Astrocyte (in vitro differentiated cells and primary cell): Measurements from ENCODE around the gene SKIL. TPM values are rescaled to one million over a fixed set of nuclear protein-coding genes. Genes with fewer than 3 reads are reported as not detected.

Experiments
- DNase-seq: peaks from one replicate; pipeline ENCODE4 v3.0.0-alpha.2; 2010; ENCODE audit warnings: low read depth
- FAIRE-seq: peaks from 2 replicates; lab custom pipeline; 2011; peaks lifted over from hg19 to GRCh38; lab: Jason Lieb, UNC
- H2AFZ ChIP-seq: 2 replicates; pipeline ENCODE4 v1.6.0; 2012; ENCODE audit warnings: low read depth, low read length, inconsistent platforms
- H3K27ac ChIP-seq: 2 replicates; pipeline ENCODE4 v1.5.1; 2011; ENCODE audit warnings: low read depth, low read length, inconsistent platforms
- H3K27me3 ChIP-seq: 2 replicates; pipeline ENCODE4 v1.6.0; 2011; ENCODE audit warnings: low read length, inconsistent platforms; ENCODE audit not compliant: insufficient read depth
- H3K36me3 ChIP-seq: 2 replicates; pipeline ENCODE4 v1.5.1; 2011; ENCODE audit warnings: low read length, inconsistent platforms; ENCODE audit not compliant: insufficient read depth
- H3K4me1 ChIP-seq: 2 replicates; pipeline ENCODE4 v1.5.1; 2011; ENCODE audit warnings: low read length, inconsistent platforms; ENCODE audit not compliant: insufficient read depth
- H3K4me2 ChIP-seq: 2 replicates; pipeline ENCODE4 v1.6.0; 2012; ENCODE audit warnings: low read length, inconsistent platforms
- H3K4me3 ChIP-seq: 2 replicates; pipeline ENCODE4 v1.5.1; 2011; ENCODE audit warnings: low read depth, mild to moderate bottlenecking, low read length, inconsistent platforms; ENCODE audit not compliant: insufficient read depth
- H3K79me2 ChIP-seq: 2 replicates; pipeline ENCODE4 v1.6.0; 2012; ENCODE audit warnings: mild to moderate bottlenecking, low read length, inconsistent platforms; ENCODE audit not compliant: insufficient read depth
- H3K9ac ChIP-seq: 2 replicates; pipeline ENCODE4 v1.6.0; 2012; ENCODE audit warnings: mild to moderate bottlenecking, low read length, inconsistent platforms
- H3K9me3 ChIP-seq: 2 replicates; pipeline ENCODE4 v1.5.1; 2012; ENCODE audit warnings: low read depth, mild to moderate bottlenecking, low read length, inconsistent platforms; ENCODE audit not compliant: insufficient read depth
- H4K20me1 ChIP-seq: 2 replicates; pipeline ENCODE4 v1.6.0; 2012; ENCODE audit warnings: low read length, inconsistent platforms; ENCODE audit not compliant: insufficient read depth
- H3K27ac Mint-ChIP-seq: one replicate; pipeline ENCODE4 v1.8.0; 2021; ENCODE audit warnings: mild to moderate bottlenecking, mixed read lengths; ENCODE audit not compliant: unreplicated experiment
- H3K27me3 Mint-ChIP-seq: one replicate; pipeline ENCODE4 v1.8.0; 2021; ENCODE audit warnings: low read depth, mixed read lengths; ENCODE audit not compliant: unreplicated experiment
- H3K36me3 Mint-ChIP-seq: one replicate; pipeline ENCODE4 v1.8.0; 2021; ENCODE audit warnings: low read depth, mixed read lengths; ENCODE audit not compliant: unreplicated experiment
- H3K4me1 Mint-ChIP-seq: one replicate; pipeline ENCODE4 v1.8.0; 2021; ENCODE audit warnings: low read depth, mixed read lengths; ENCODE audit not compliant: unreplicated experiment
- H3K4me3 Mint-ChIP-seq: one replicate; pipeline ENCODE4 v1.8.0; 2021; ENCODE audit warnings: mild to moderate bottlenecking, moderate library complexity, mixed read lengths; ENCODE audit not compliant: unreplicated experiment
- H3K9me3 Mint-ChIP-seq: one replicate; pipeline ENCODE4 v1.8.0; 2021; ENCODE audit warnings: mild to moderate bottlenecking, mixed read lengths; ENCODE audit not compliant: unreplicated experiment
- EZH2 ChIP-seq: IDR thresholded peaks from 2 replicates; pipeline ENCODE4 v1.6.1; 2012; ENCODE audit warnings: mild to moderate bottlenecking, low read length, inconsistent platforms; ENCODE audit not compliant: insufficient read depth
- total RNA-seq: library from RNA; stranded (reverse); gene quantifications from 2 replicates; pipeline ENCODE4 v1.2.1, GENCODE V29; 2021
- TF ChIP-seq, protein P1 (sequence below): IDR thresholded peaks from 2 replicates; pipeline ENCODE4 v1.5.1; 2011; ENCODE audit warnings: low read depth, mild to moderate bottlenecking, inconsistent platforms, low read length, moderate library complexity; ENCODE audit not compliant: insufficient read depth

Gene SKIL
- total RNA-seq, 1 donor from 2014 or later = 156 TPM

GRCh38 chr3:170441412-170441811 lies 83.9 kb downstream of the SKIL start:
- no peak overlapping the region for H3K4me2 ChIP-seq
- H2AFZ ChIP-seq = no peak overlapping the region
- H3K4me1 Mint-ChIP-seq = no peaks in the 10 kb centered on the region
- H3K36me3 Mint-ChIP-seq = peaks cover 2% of the 10 kb centered on the region
- no peaks in the 10 kb centered on the region for H3K9me3 ChIP-seq
- no peak overlapping the region for H3K27ac Mint-ChIP-seq
- FAIRE-seq (no peak), DNase-seq (no peak)
- TF ChIP-seq EZH2 = no peak
- TF ChIP-seq, protein P1, sequence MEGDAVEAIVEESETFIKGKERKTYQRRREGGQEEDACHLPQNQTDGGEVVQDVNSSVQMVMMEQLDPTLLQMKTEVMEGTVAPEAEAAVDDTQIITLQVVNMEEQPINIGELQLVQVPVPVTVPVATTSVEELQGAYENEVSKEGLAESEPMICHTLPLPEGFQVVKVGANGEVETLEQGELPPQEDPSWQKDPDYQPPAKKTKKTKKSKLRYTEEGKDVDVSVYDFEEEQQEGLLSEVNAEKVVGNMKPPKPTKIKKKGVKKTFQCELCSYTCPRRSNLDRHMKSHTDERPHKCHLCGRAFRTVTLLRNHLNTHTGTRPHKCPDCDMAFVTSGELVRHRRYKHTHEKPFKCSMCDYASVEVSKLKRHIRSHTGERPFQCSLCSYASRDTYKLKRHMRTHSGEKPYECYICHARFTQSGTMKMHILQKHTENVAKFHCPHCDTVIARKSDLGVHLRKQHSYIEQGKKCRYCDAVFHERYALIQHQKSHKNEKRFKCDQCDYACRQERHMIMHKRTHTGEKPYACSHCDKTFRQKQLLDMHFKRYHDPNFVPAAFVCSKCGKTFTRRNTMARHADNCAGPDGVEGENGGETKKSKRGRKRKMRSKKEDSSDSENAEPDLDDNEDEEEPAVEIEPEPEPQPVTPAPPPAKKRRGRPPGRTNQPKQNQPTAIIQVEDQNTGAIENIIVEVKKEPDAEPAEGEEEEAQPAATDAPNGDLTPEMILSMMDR = no peak
- no peak overlapping the region for H3K4me3 Mint-ChIP-seq
- H3K4me3 ChIP-seq = no peak overlapping the region
- no peaks in the 10 kb centered on the region for H3K9me3 Mint-ChIP-seq
- H3K79me2 ChIP-seq = no peaks in the 10 kb centered on the region
- H3K27me3 Mint-ChIP-seq = peaks cover 42% of the 10 kb centered on the region
- no peaks in the 10 kb centered on the region for H3K27me3 ChIP-seq
- no peak overlapping the region for H3K27ac ChIP-seq
- no peaks in the 10 kb centered on the region for H3K36me3 ChIP-seq
- no peaks in the 10 kb centered on the region for H4K20me1 ChIP-seq
- H3K4me1 ChIP-seq = no peaks in the 10 kb centered on the region
- no peak overlapping the region for H3K9ac ChIP-seq

GRCh38 chr3:170442947-170443346 lies 85.4 kb downstream of the SKIL start:
- no peak overlapping the region for H3K27ac Mint-ChIP-seq
- no peaks in the 10 kb centered on the region for H4K20me1 ChIP-seq
- no peak overlapping the region for H3K4me2 ChIP-seq
- H3K9ac ChIP-seq = no peak overlapping the region
- H3K27me3 Mint-ChIP-seq = peaks cover 29% of the 10 kb centered on the region
- no peak for TF ChIP-seq EZH2
- TF ChIP-seq, protein P1 = no peak
- H3K27me3 ChIP-seq = no peaks in the 10 kb centered on the region
- H3K4me3 ChIP-seq = no peak overlapping the region
- no peaks in the 10 kb centered on the region for H3K36me3 ChIP-seq
- H2AFZ ChIP-seq = no peak overlapping the region
- H3K9me3 Mint-ChIP-seq = no peaks in the 10 kb centered on the region
- no peak overlapping the region for H3K4me3 Mint-ChIP-seq
- DNase-seq (no peak), FAIRE-seq (no peak)
- no peaks in the 10 kb centered on the region for H3K79me2 ChIP-seq
- no peak overlapping the region for H3K27ac ChIP-seq
- H3K4me1 ChIP-seq = no peaks in the 10 kb centered on the region
- H3K36me3 Mint-ChIP-seq = peaks cover 2% of the 10 kb centered on the region
- H3K4me1 Mint-ChIP-seq = no peaks in the 10 kb centered on the region
- H3K9me3 ChIP-seq = no peaks in the 10 kb centered on the region

- Histone ChIP-seq H3K36me3 (no peaks in the 10 kb centered on the region), H3K27me3 (no peaks in the 10 kb centered on the region), H4K20me1 (no peaks in the 10 kb centered on the region), H3K9ac (no peak overlapping the region), H3K9me3 (no peaks in the 10 kb centered on the region), H3K4me3 (no peak overlapping the region), H3K4me2 (no peak overlapping the region), H3K79me2 (no peaks in the 10 kb centered on the region), H2AFZ (no peak overlapping the region), H3K4me1 (no peaks in the 10 kb centered on the region), H3K27ac (no peak overlapping the region)
- peaks cover 31% of the 10 kb centered on the region for H3K27me3 Mint-ChIP-seq
- H3K36me3 Mint-ChIP-seq = peaks cover 2% of the 10 kb centered on the region
- no peaks in the 10 kb centered on the region for H3K9me3 Mint-ChIP-seq
- TF ChIP-seq, protein P1 = no peak
- TF ChIP-seq EZH2 = no peak
- DNase-seq (no peak), FAIRE-seq (no peak)
- H3K27ac Mint-ChIP-seq = no peak overlapping the region
- no peaks in the 10 kb centered on the region for H3K4me1 Mint-ChIP-seq
- no peak overlapping the region for H3K4me3 Mint-ChIP-seq
Measured at GRCh38 chr3:170443457-170443856, 85.9 kb downstream of the SKIL start.
